ENCODE results near the gene MYO1E.

Gene MYO1E

GRCh38 chr15:59203008-59203407, 169.7 kb downstream of the MYO1E start:
- no peak overlapping the region for H3K4me3 ChIP-seq (ENCODE audit: low read depth, low read length)

- H3K4me3 ChIP-seq (ENCODE audit: low read depth, low read length) = no peak overlapping the region
Observed at GRCh38 chr15:59200560-59200959, 172.1 kb downstream of the MYO1E start.

- no peak overlapping the region for H3K4me3 ChIP-seq (ENCODE audit: low read depth, low read length)
Observed at GRCh38 chr15:59199626-59200465, 172.8 kb downstream of the MYO1E start.

GRCh38 chr15:59197454-59197853, 175.2 kb downstream of the MYO1E start:
- H3K4me3 ChIP-seq (ENCODE audit: low read depth, low read length) = no peak overlapping the region

GRCh38 chr15:59196416-59196815, 176.3 kb downstream of the MYO1E start:
- no peak overlapping the region for H3K4me3 ChIP-seq (ENCODE audit: low read depth, low read length)

- H3K4me3 ChIP-seq (ENCODE audit: low read depth, low read length) = no peak overlapping the region
Observed at GRCh38 chr15:59194639-59195325, 177.9 kb downstream of the MYO1E start.

GRCh38 chr15:59191855-59192237, 180.8 kb downstream of the MYO1E start:
- no peak overlapping the region for H3K4me3 ChIP-seq (ENCODE audit: low read depth, low read length)

- H3K4me3 ChIP-seq (ENCODE audit: low read depth, low read length) = no peak overlapping the region
Observed at GRCh38 chr15:59190291-59190690, 182.4 kb downstream of the MYO1E start.

- H3K4me3 ChIP-seq (ENCODE audit: low read depth, low read length) = no peak overlapping the region
Observed at GRCh38 chr15:59189241-59189640, 183.4 kb downstream of the MYO1E start.

GRCh38 chr15:59186501-59186900, 186.2 kb downstream of the MYO1E start:
- H3K4me3 ChIP-seq (ENCODE audit: low read depth, low read length) = no peak overlapping the region

- H3K4me3 ChIP-seq (ENCODE audit: low read depth, low read length) = no peak overlapping the region
Observed at GRCh38 chr15:59185725-59186124, 186.9 kb downstream of the MYO1E start.

- no peak overlapping the region for H3K4me3 ChIP-seq (ENCODE audit: low read depth, low read length)
Observed at GRCh38 chr15:59180945-59181600, 191.6 kb downstream of the MYO1E start.

- no peak overlapping the region for H3K4me3 ChIP-seq (ENCODE audit: low read depth, low read length)
Observed at GRCh38 chr15:59179717-59180116, 193.0 kb downstream of the MYO1E start.

- no peak overlapping the region for H3K4me3 ChIP-seq (ENCODE audit: low read depth, low read length)
Observed at GRCh38 chr15:59178151-59178695, 194.4 kb downstream of the MYO1E start.

- H3K4me3 ChIP-seq (ENCODE audit: low read depth, low read length) = no peak overlapping the region
Observed at GRCh38 chr15:59177317-59177660, 195.4 kb downstream of the MYO1E start.

GRCh38 chr15:59176653-59177316, 195.9 kb downstream of the MYO1E start:
- no peak overlapping the region for H3K4me3 ChIP-seq (ENCODE audit: low read depth, low read length)

- no peak overlapping the region for H3K4me3 ChIP-seq (ENCODE audit: low read depth, low read length)
Observed at GRCh38 chr15:59174835-59175831, 197.5 kb downstream of the MYO1E start.

- H3K4me3 ChIP-seq (ENCODE audit: low read depth, low read length) = no peak overlapping the region
Observed at GRCh38 chr15:59174151-59174834, 198.4 kb downstream of the MYO1E start.

- no peak overlapping the region for H3K4me3 ChIP-seq (ENCODE audit: low read depth, low read length)
Observed at GRCh38 chr15:59173194-59173593, 199.5 kb downstream of the MYO1E start.

Measured in iPS-11a (cell line).